Hematopoietic multipotent progenitor cell treated with erythropoietin and hydrocortisone succinate and interleukin-3 and kit ligand, for 6 days (in vitro differentiated cells): ENCODE measurements around the gene GBA2.

Source experiments
- DNase-seq: peaks from one replicate; pipeline ENCODE4 v3.0.0-alpha.2; 2015

GBA2 gene

GRCh38 chr9:35689542-35690293 is 59.3 kb downstream of the GBA2 start, which contains the start of gene TPM2:
TSS of gene TPM2 (minus strand) at chr9:35689925. CDS start at chr9:35689817, 108 bp downstream.
- no peak for DNase-seq

GRCh38 chr9:35688558-35689541 is 60.2 kb downstream of the GBA2 start:
- peak; percentile 17 for DNase-seq

GRCh38 chr9:35687972-35688557 is 61.0 kb downstream of the GBA2 start:
- DNase-seq = no peak

GRCh38 chr9:35687306-35687705 is 61.7 kb downstream of the GBA2 start:
- no peak for DNase-seq
